ENCODE results near the gene HCLS1.
"Not testable (repeated sequence)": the region's sequence is repeated elsewhere in the genome, so short reads cannot be mapped to it uniquely, and the experiment has no call there.

HCLS1 gene

GRCh38 chr3:121595765-121596406, 64.8 kb downstream of the HCLS1 start:
- DNase-seq (ENCODE audit: low read depth in 2 of 2), result no peak

- DNase-seq (ENCODE audit: low read depth in 2 of 2), result no peak
Measured at GRCh38 chr3:121594850-121595249, 65.9 kb downstream of the HCLS1 start.

GRCh38 chr3:121593806-121594205, 66.9 kb downstream of the HCLS1 start:
- not testable (repeated sequence) for DNase-seq (ENCODE audit: low read depth in 2 of 2)

GRCh38 chr3:121592856-121593702, 67.6 kb downstream of the HCLS1 start, which contains the start of gene FBXO40:
TSS of gene FBXO40 (plus strand) at chr3:121593379. CDS start at chr3:121620576, 27,197 bp downstream.
- DNase-seq (ENCODE audit: low read depth in 2 of 2), result no peak

GRCh38 chr3:121584418-121584817, 76.3 kb downstream of the HCLS1 start:
- no peak for DNase-seq (ENCODE audit: low read depth in 2 of 2)

GRCh38 chr3:121581691-121582090, 79.0 kb downstream of the HCLS1 start:
- DNase-seq (ENCODE audit: low read depth in 2 of 2), result no peak
